Tibial nerve (tissue), 4 donors: Measurements from ENCODE around the gene KIF3B. TPM values are rescaled to one million over a fixed set of nuclear protein-coding genes. Genes with fewer than 3 reads are reported as not detected.
"Not testable (repeated sequence)": the region's sequence is repeated elsewhere in the genome, so short reads cannot be mapped to it uniquely, and the experiment has no call there.

Source experiments
- DNase-seq, 2 donors: peaks; one replicate each; pipeline ENCODE4 v3.0.0-alpha.2; 2019; ENCODE audit warnings: low spot score in 2 of 2
- H3K27ac ChIP-seq, 4 donors: fragments of 200-600 bp; sonication (generic) in 3 of 4; one replicate each; pipeline ENCODE4 v1.5.1; 2017 to 2019; ENCODE audit warnings: mild to moderate bottlenecking in 1 of 4
- H3K27me3 ChIP-seq, 2 donors: fragments of 200-600 bp; sonication (generic) in 1 of 2; one replicate each; pipeline versions ENCODE4 v1.5.1 to v1.6.0; 2017 to 2019
- H3K36me3 ChIP-seq, 3 donors: fragments of 200-600 bp; sonication (generic); one replicate each; pipeline ENCODE4 v1.5.1; 2018 to 2019
- H3K4me1 ChIP-seq, 4 donors: fragments of 200-600 bp; sonication (generic) in 3 of 4; one replicate each; pipeline ENCODE4 v1.5.1; 2017 to 2019
- H3K4me3 ChIP-seq, 4 donors: fragments of 200-600 bp; sonication (generic) in 3 of 4; one replicate each; pipeline ENCODE4 v1.5.1; 2017 to 2019; ENCODE audit warnings: mild to moderate bottlenecking in 1 of 4, moderate library complexity in 1 of 4
- H3K9me3 ChIP-seq, 4 donors: fragments of 200-600 bp; sonication (generic) in 3 of 4; one replicate each; pipeline ENCODE4 v1.5.1; 2017 to 2019
- EP300 ChIP-seq, 2 donors: sonication (generic); formaldehyde crosslinking; IDR thresholded peaks; one replicate each; pipeline ENCODE4 v1.6.1; 2017; ENCODE audit warnings: antibody characterized with exemption in 2 of 2, mild to moderate bottlenecking in 1 of 2
- POLR2A ChIP-seq, 2 donors: fragments of 450-650 bp; IDR thresholded peaks; one replicate each; pipeline ENCODE4 v1.6.1; 2017; ENCODE audit warnings: antibody characterized with exemption in 2 of 2, mild to moderate bottlenecking in 2 of 2, moderate library complexity in 2 of 2
- WGBS, 2 donors: methylation state at CpG; one replicate each; pipeline ENCODE4 v1.1.5; 2018; 5-methylcytosine and 5-hydroxymethylcytosine counted together
- total RNA-seq, 4 donors: library from RNA; depleted of rRNA; stranded (reverse); fragments of >200 nt; gene quantifications; one replicate each; pipeline ENCODE4 v1.1.0, GENCODE V29; 2016
- TF ChIP-seq, protein P1 (sequence below), 5 experiments: fragments of 200-600 bp in 3 of 5; fragments of 450-650 bp in 2 of 5; sonication (generic) in 3 of 5; IDR thresholded peaks; one replicate each; pipeline ENCODE4 v1.5.1; 2016 to 2019; ENCODE audit warnings: antibody characterized with exemption in 5 of 5, mild to moderate bottlenecking in 3 of 5, moderate library complexity in 2 of 5

Gene KIF3B
- total RNA-seq, 4 donors from 2014 or later: 27.3 to 32.9 (median 31.7) TPM

GRCh38 chr20:32382102-32382950 is 104.9 kb downstream of the KIF3B start:
- peaks cover 0 to 15% (median 0%) of the 10 kb centered on the region in 3 donors for H3K36me3 ChIP-seq
- H3K4me3 ChIP-seq: no peak overlapping the region
- H3K9me3 ChIP-seq: no peaks in the 10 kb centered on the region
- TF ChIP-seq EP300 (IDR thresholded peaks at IDR 0.05): no peak
- no peak for TF ChIP-seq POLR2A (IDR thresholded peaks at IDR 0.05)
- TF ChIP-seq, protein P1, sequence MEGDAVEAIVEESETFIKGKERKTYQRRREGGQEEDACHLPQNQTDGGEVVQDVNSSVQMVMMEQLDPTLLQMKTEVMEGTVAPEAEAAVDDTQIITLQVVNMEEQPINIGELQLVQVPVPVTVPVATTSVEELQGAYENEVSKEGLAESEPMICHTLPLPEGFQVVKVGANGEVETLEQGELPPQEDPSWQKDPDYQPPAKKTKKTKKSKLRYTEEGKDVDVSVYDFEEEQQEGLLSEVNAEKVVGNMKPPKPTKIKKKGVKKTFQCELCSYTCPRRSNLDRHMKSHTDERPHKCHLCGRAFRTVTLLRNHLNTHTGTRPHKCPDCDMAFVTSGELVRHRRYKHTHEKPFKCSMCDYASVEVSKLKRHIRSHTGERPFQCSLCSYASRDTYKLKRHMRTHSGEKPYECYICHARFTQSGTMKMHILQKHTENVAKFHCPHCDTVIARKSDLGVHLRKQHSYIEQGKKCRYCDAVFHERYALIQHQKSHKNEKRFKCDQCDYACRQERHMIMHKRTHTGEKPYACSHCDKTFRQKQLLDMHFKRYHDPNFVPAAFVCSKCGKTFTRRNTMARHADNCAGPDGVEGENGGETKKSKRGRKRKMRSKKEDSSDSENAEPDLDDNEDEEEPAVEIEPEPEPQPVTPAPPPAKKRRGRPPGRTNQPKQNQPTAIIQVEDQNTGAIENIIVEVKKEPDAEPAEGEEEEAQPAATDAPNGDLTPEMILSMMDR (IDR thresholded peaks at IDR 0.05): no peak
- no peak overlapping the region for H3K27ac ChIP-seq
- DNase-seq: no peak
- 87 to 89% methylated on average over 11 of the region's 11 CpGs for WGBS, 2 donors
- H3K27me3 ChIP-seq: no peaks in the 10 kb centered on the region
- peaks cover 0 to 41% (median 9%) of the 10 kb centered on the region in 4 donors for H3K4me1 ChIP-seq

- H3K36me3 ChIP-seq: peaks cover 0 to 15% (median 0%) of the 10 kb centered on the region in 3 donors
- H3K27ac ChIP-seq, H3K4me3 ChIP-seq, H3K9me3 ChIP-seq, H3K27me3 ChIP-seq, DNase-seq: not testable (repeated sequence)
- WGBS, 2 donors: 91 to 93% methylated on average over 9 of the region's 9 CpGs
- H3K4me1 ChIP-seq: peaks cover 0 to 40% (median 11%) of the 10 kb centered on the region in 4 donors
Measured at GRCh38 chr20:32383441-32383840, 106.0 kb downstream of the KIF3B start.

Other genes with a start within 250 kb of the KIF3B start
- 10 to 100 TPM; 10.5 to 47.4 (median 13.7) TPM for gene HCK, start 225.4 kb upstream of the KIF3B start, total RNA-seq
- 10 to 100 TPM; 23.1 to 40.5 (median 28.8) TPM for gene TM9SF4, start 167.9 kb upstream of the KIF3B start, total RNA-seq
- gene PLAGL2, start 69.9 kb upstream of the KIF3B start, total RNA-seq: 1 to 10 TPM; 4.2 to 7.2 (median 6.3) TPM
- gene POFUT1, start 69.8 kb upstream of the KIF3B start, total RNA-seq: 10 to 100 TPM; 26.0 to 49.4 (median 32.4) TPM
- 100 to 1,000 TPM; 108 to 194 (median 138) TPM for gene ASXL1, start 80.7 kb downstream of the KIF3B start, total RNA-seq